HCT116 (cell line): ENCODE measurements around the gene CHKA.

ENCODE experiments used
- CEBPB ChIP-seq: IDR thresholded peaks from 2 replicates; pipeline ENCODE4 v1.6.1; 2012; ENCODE audit warnings: low read depth
- CTCF ChIP-seq, 3 experiments: fragments of 200-600 bp in 1 of 3; sonication (generic) in 1 of 3; IDR thresholded peaks in 2 of 3; conservative IDR thresholded peaks in 1 of 3; 2 replicates each; pipeline ENCODE4 v1.5.1; 2012 to 2017; ENCODE audit warnings: low read depth in 2 of 3, low read length in 2 of 3, antibody characterized with exemption in 1 of 3, borderline replicate concordance in 1 of 3, control low read depth in 1 of 3, mild to moderate bottlenecking in 1 of 3, mixed read lengths in 1 of 3, mixed run types in 1 of 3, moderate library complexity in 1 of 3; ENCODE audit not compliant: insufficient read depth in 1 of 3
- EZH2 ChIP-seq: fragments of 200-600 bp; sonication (generic); IDR thresholded peaks from 2 replicates; pipeline ENCODE4 v1.6.1; 2017; ENCODE audit warnings: antibody characterized with exemption, mixed run types
- POLR2AphosphoS5 ChIP-seq: IDR thresholded peaks from 2 replicates; pipeline ENCODE4 v1.6.1; 2011; ENCODE audit warnings: mild to moderate bottlenecking, low read depth, low read length, moderate library complexity
- ZBTB33 ChIP-seq: IDR thresholded peaks from 2 replicates; pipeline ENCODE4 v1.6.1; 2011; ENCODE audit warnings: mild to moderate bottlenecking, low read length, moderate library complexity; ENCODE audit not compliant: insufficient replicate concordance; ENCODE audit errors: extremely low read depth

GRCh38 chr11:68115285-68115684, 5.9 kb downstream of the CHKA start:
- TF ChIP-seq EZH2 = no peak
- TF ChIP-seq CTCF (IDR thresholded peaks at IDR 0.05 in 2 of 3, conservative IDR thresholded peaks at IDR 0.05 in 1 of 3; ENCODE audit: borderline replicate concordance in 1 of 3, insufficient read depth in 1 of 3, low read depth in 2 of 3, low read length in 2 of 3) = no peak
- TF ChIP-seq CEBPB = no peak
- no peak for TF ChIP-seq ZBTB33
- no peak for TF ChIP-seq POLR2AphosphoS5
